Ishikawa (cell line): ENCODE data around the gene ANXA2.

Experiments used
- EP300 ChIP-seq: IDR thresholded peaks from 2 replicates; pipeline ENCODE4 v1.6.1; 2012; ENCODE audit warnings: borderline replicate concordance
- TAF1 ChIP-seq: IDR thresholded peaks from 2 replicates; pipeline ENCODE4 v1.6.1; 2012; ENCODE audit warnings: low read depth, mild to moderate bottlenecking
- TEAD4 ChIP-seq: IDR thresholded peaks from 2 replicates; pipeline ENCODE4 v1.6.1; 2012
- TF ChIP-seq, protein P1 (sequence below): IDR thresholded peaks from 2 replicates; pipeline ENCODE4 v1.6.1; 2012

GRCh38 chr15:60299452-60300047 lies 98.2 kb downstream of the ANXA2 start:
- TF ChIP-seq EP300 = no peak
- no peak for TF ChIP-seq TAF1
- TF ChIP-seq, protein P1, sequence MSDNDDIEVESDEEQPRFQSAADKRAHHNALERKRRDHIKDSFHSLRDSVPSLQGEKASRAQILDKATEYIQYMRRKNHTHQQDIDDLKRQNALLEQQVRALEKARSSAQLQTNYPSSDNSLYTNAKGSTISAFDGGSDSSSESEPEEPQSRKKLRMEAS = no peak
- no peak for TF ChIP-seq TEAD4
